Uterus (tissue), 4 donors: ENCODE results near the gene CDX2. TPM values are rescaled to one million over a fixed set of nuclear protein-coding genes. Genes with fewer than 3 reads are reported as not detected.
A peak's percentile ranks its signal among the peaks of the same experiment; 100 is the strongest.

ENCODE experiments used
- DNase-seq, 2 donors: peaks; one replicate each; pipeline ENCODE4 v3.0.0-alpha.2; 2019 to 2020
- H3K27ac ChIP-seq, 2 donors: fragments of 200-600 bp; sonication (generic); 1 replicate in 1 of 2; 2 replicates in 1 of 2; pipeline ENCODE4 v1.5.1; 2016 to 2018
- H3K27me3 ChIP-seq, 2 donors: fragments of 200-600 bp; sonication (generic); one replicate each; pipeline ENCODE4 v1.5.1; 2018 to 2019; ENCODE audit warnings: control low read depth in 1 of 2
- H3K36me3 ChIP-seq, 2 donors: fragments of 200-600 bp; sonication (generic); one replicate each; pipeline ENCODE4 v1.5.1; 2019; ENCODE audit warnings: control low read depth in 1 of 2
- H3K4me1 ChIP-seq, 2 donors: fragments of 200-600 bp; sonication (generic); one replicate each; pipeline ENCODE4 v1.5.1; 2018 to 2019; ENCODE audit warnings: control low read depth in 1 of 2
- H3K4me3 ChIP-seq, 2 donors: fragments of 200-600 bp; sonication (generic); 1 replicate in 1 of 2; 2 replicates in 1 of 2; pipeline ENCODE4 v1.5.1; 2018 to 2019; ENCODE audit warnings: mild to moderate bottlenecking in 1 of 2
- H3K9me3 ChIP-seq, 2 donors: fragments of 200-600 bp; sonication (generic); one replicate each; pipeline ENCODE4 v1.5.1; 2019; ENCODE audit warnings: control low read depth in 1 of 2
- POLR2A ChIP-seq, 2 donors: fragments of 450-650 bp; IDR thresholded peaks; one replicate each; pipeline ENCODE4 v1.6.1; 2016; ENCODE audit warnings: antibody characterized with exemption in 2 of 2, mild to moderate bottlenecking in 1 of 2, moderate library complexity in 1 of 2
- intact Hi-C: fragments of 100-400 bp; cut with DNase I; formaldehyde crosslinking; loops from one replicate; pipeline ENCODE4 v1.15.1; 2023; ENCODE audit warnings: low total_unique reads
- total RNA-seq, 4 donors: library from RNA; depleted of rRNA in 3 of 4; stranded (reverse); fragments of >200 nt in 3 of 4; gene quantifications; one replicate each; pipeline versions ENCODE4 v1.1.0 to v1.2.4, GENCODE V29; 2014 to 2023
- TF ChIP-seq, protein P1 (sequence below), 4 experiments: fragments of 200-600 bp in 2 of 4; fragments of 450-650 bp in 2 of 4; sonication (generic) in 2 of 4; IDR thresholded peaks; one replicate each; pipeline ENCODE4 v1.5.1; 2016 to 2019; ENCODE audit warnings: antibody characterized with exemption in 4 of 4, mild to moderate bottlenecking in 2 of 4, moderate library complexity in 1 of 4
- donor health status: DM: yes; HTN: yes; CAD: no.

The CDX2 gene
- total RNA-seq, 4 donors from 2014 or later, result 0.29 TPM; not detected in 3

- Histone ChIP-seq H3K27me3 (peaks cover 12 to 65% of the 10 kb centered on the region in 2 donors), H3K4me3 (no peak overlapping the region), H3K27ac (no peak overlapping the region), H3K9me3 (no peaks in the 10 kb centered on the region), H3K36me3 (no peaks in the 10 kb centered on the region), H3K4me1 (peaks cover 0 to 6% of the 10 kb centered on the region in 2 donors)
- no peak for TF ChIP-seq POLR2A (IDR thresholded peaks at IDR 0.05)
- TF ChIP-seq, protein P1, sequence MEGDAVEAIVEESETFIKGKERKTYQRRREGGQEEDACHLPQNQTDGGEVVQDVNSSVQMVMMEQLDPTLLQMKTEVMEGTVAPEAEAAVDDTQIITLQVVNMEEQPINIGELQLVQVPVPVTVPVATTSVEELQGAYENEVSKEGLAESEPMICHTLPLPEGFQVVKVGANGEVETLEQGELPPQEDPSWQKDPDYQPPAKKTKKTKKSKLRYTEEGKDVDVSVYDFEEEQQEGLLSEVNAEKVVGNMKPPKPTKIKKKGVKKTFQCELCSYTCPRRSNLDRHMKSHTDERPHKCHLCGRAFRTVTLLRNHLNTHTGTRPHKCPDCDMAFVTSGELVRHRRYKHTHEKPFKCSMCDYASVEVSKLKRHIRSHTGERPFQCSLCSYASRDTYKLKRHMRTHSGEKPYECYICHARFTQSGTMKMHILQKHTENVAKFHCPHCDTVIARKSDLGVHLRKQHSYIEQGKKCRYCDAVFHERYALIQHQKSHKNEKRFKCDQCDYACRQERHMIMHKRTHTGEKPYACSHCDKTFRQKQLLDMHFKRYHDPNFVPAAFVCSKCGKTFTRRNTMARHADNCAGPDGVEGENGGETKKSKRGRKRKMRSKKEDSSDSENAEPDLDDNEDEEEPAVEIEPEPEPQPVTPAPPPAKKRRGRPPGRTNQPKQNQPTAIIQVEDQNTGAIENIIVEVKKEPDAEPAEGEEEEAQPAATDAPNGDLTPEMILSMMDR (IDR thresholded peaks at IDR 0.05), result no peak
- DNase-seq, result no peak
- intact Hi-C loops, result no loop called here
Observed at GRCh38 chr13:27962128-27962841, 6.8 kb downstream of the CDX2 start.

- Histone ChIP-seq H3K27me3 (peaks cover 12 to 65% of the 10 kb centered on the region in 2 donors), H3K36me3 (no peaks in the 10 kb centered on the region), H3K27ac (no peak overlapping the region), H3K4me1 (peaks cover 0 to 6% of the 10 kb centered on the region in 2 donors), H3K4me3 (peak overlapping the region in 1 of 2 donors; percentile 16), H3K9me3 (no peaks in the 10 kb centered on the region)
- intact Hi-C loops, result no loop called here
- DNase-seq, result no peak
- TF ChIP-seq, protein P1 (IDR thresholded peaks at IDR 0.05), result no peak
- no peak for TF ChIP-seq POLR2A (IDR thresholded peaks at IDR 0.05)
Observed at GRCh38 chr13:27961227-27962085, 7.7 kb downstream of the CDX2 start.

GRCh38 chr13:27960362-27961226 lies 8.5 kb downstream of the CDX2 start:
- H3K36me3 ChIP-seq, result no peaks in the 10 kb centered on the region
- intact Hi-C loops, result no loop called here
- H3K9me3 ChIP-seq, result no peaks in the 10 kb centered on the region
- H3K4me1 ChIP-seq, result peaks cover 0 to 6% of the 10 kb centered on the region in 2 donors
- H3K27ac ChIP-seq, result no peak overlapping the region
- peak overlapping the region in 1 of 2 donors; percentile 16 for H3K4me3 ChIP-seq
- peaks cover 12 to 65% of the 10 kb centered on the region in 2 donors for H3K27me3 ChIP-seq
- no peak for DNase-seq
- TF ChIP-seq POLR2A (IDR thresholded peaks at IDR 0.05), result no peak
- TF ChIP-seq, protein P1 (IDR thresholded peaks at IDR 0.05), result no peak

DNA sequence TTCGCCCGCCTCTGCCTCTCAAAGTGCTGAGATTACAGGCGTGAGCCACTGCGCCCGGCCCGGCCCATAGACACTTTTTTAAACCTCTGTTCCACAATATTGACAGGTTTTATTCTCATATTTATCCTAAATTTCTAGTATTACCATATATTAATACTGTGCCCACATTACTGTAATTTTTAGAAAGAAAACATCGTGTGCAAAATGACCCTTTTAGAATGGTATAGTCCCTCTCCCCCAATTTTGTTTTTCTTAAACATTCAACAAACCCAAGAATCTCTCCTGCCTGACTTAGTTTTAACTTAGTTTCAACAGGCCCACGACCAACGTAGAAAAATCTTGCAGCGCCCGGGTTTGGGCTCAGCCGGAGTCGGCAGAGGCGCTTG lies 9.1 kb downstream of the CDX2 start:
- TF ChIP-seq POLR2A (IDR thresholded peaks at IDR 0.05), result no peak
- TF ChIP-seq, protein P1 (IDR thresholded peaks at IDR 0.05), result no peak
- intact Hi-C loops, result no loop called here
- no peak for DNase-seq
- peaks cover 0 to 6% of the 10 kb centered on the region in 2 donors for H3K4me1 ChIP-seq
- no peak overlapping the region for H3K4me3 ChIP-seq
- H3K27ac ChIP-seq, result no peak overlapping the region
- H3K27me3 ChIP-seq, result peaks cover 12 to 66% of the 10 kb centered on the region in 2 donors
- no peaks in the 10 kb centered on the region for H3K9me3 ChIP-seq
- no peaks in the 10 kb centered on the region for H3K36me3 ChIP-seq
